Endothelial cell of umbilical vein (primary cell): ENCODE measurements around the gene PERM1. TPM values are rescaled to one million over a fixed set of nuclear protein-coding genes. Genes with fewer than 3 reads are reported as not detected.
A peak's percentile ranks its signal among the peaks of the same experiment; 100 is the strongest.
"Not testable (repeated sequence)": the region's sequence is repeated elsewhere in the genome, so short reads cannot be mapped to it uniquely, and the experiment has no call there.

Experiments
- BruUV-seq: library from RNA; stranded (reverse); fragments of 400-500 nt; replicated peaks from 2 replicates; lab custom pipeline; 2021; lab: Mats Ljungman, UMichigan
- CTCF ChIA-PET: fragments of 300-600, 350-600 bp; sonication (Branson Sonifier 250); formaldehyde crosslinking; loops from one replicate; lab custom pipeline; 2021; ENCODE audit warnings: antibody characterized with exemption, inconsistent platforms; lab: Charles Lee
- POLR2A ChIA-PET: fragments of 300-600, 350-600 bp; sonication (Branson Sonifier 250); formaldehyde crosslinking; loops from one replicate; lab custom pipeline; 2021; ENCODE audit warnings: antibody characterized with exemption, inconsistent platforms; lab: Charles Lee
- DNase-seq: peaks from one replicate; pipeline ENCODE4 v3.0.0-alpha.2; 2011; ENCODE audit warnings: low read depth, low spot score
- FAIRE-seq: peaks from 2 replicates; lab custom pipeline; 2011; peaks lifted over from hg19 to GRCh38; lab: Jason Lieb, UNC
- H2AFZ ChIP-seq: 2 replicates; pipeline ENCODE4 v1.6.0; 2012; ENCODE audit warnings: low read depth, low read length, control low read depth, inconsistent platforms
- H3K27ac ChIP-seq: 2 replicates; pipeline ENCODE4 v1.5.1; 2011; ENCODE audit warnings: low read depth, mild to moderate bottlenecking, control low read depth, low read length, moderate library complexity; ENCODE audit not compliant: insufficient read depth
- H3K27me3 ChIP-seq, 2 experiments: 2 replicates each; pipeline versions ENCODE4 v1.6.0 to v1.6.1; 2011; ENCODE audit warnings: low read length in 2 of 2, mixed read lengths in 1 of 2; ENCODE audit not compliant: control insufficient read depth in 2 of 2, insufficient read depth in 2 of 2
- H3K36me3 ChIP-seq, 2 experiments: 2 replicates in 1 of 2; 3 replicates in 1 of 2; pipeline ENCODE4 v1.5.1; 2011; ENCODE audit warnings: low read length in 2 of 2, mild to moderate bottlenecking in 1 of 2, moderate library complexity in 1 of 2; ENCODE audit not compliant: control insufficient read depth in 2 of 2, insufficient read depth in 2 of 2; ENCODE audit errors: extremely low read depth in 1 of 2
- H3K4me1 ChIP-seq: 3 replicates; pipeline ENCODE4 v1.5.1; 2011; ENCODE audit warnings: mild to moderate bottlenecking, low read length; ENCODE audit not compliant: control insufficient read depth, insufficient read depth; ENCODE audit errors: extremely low read depth
- H3K4me2 ChIP-seq: 2 replicates; pipeline ENCODE4 v1.6.1; 2011; ENCODE audit warnings: low read length, control low read depth, mixed read lengths; ENCODE audit not compliant: insufficient read depth
- H3K4me3 ChIP-seq, 3 experiments: fragments of 200-600 bp in 1 of 3; sonication (generic), shearing (Covaris generic) in 1 of 3; replicated peaks in 1 of 3; 2 replicates each; pipeline ENCODE4 v1.5.1; 2011 to 2016; ENCODE audit warnings: control low read depth in 3 of 3, low read length in 3 of 3, mild to moderate bottlenecking in 2 of 3, inconsistent platforms in 1 of 3, low read depth in 1 of 3, moderate library complexity in 1 of 3; ENCODE audit not compliant: insufficient read depth in 1 of 3
- H3K79me2 ChIP-seq: 2 replicates; pipeline ENCODE4 v1.6.0; 2012; ENCODE audit warnings: low read length, inconsistent platforms; ENCODE audit not compliant: control insufficient read depth, insufficient read depth
- H3K9ac ChIP-seq: replicated peaks from 2 replicates; pipeline ENCODE3; 2011; ENCODE audit warnings: low read length, control low read depth; ENCODE audit not compliant: insufficient read depth; ENCODE audit errors: extremely low read depth
- H3K9me1 ChIP-seq: replicated peaks from 3 replicates; pipeline ENCODE4 v1.6.0; 2011; ENCODE audit warnings: mild to moderate bottlenecking, low read length; ENCODE audit not compliant: control insufficient read depth, insufficient read depth; ENCODE audit errors: extremely low read depth
- H3K9me3 ChIP-seq: replicated peaks from 2 replicates; pipeline ENCODE4 v1.5.1; 2012; ENCODE audit warnings: low read length, inconsistent platforms; ENCODE audit not compliant: control insufficient read depth, insufficient read depth
- H4K20me1 ChIP-seq: replicated peaks from 2 replicates; pipeline ENCODE3; 2011; ENCODE audit warnings: mild to moderate bottlenecking, low read length; ENCODE audit not compliant: control insufficient read depth, insufficient read depth; ENCODE audit errors: extremely low read depth
- EZH2 ChIP-seq: IDR thresholded peaks from 2 replicates; pipeline ENCODE4 v1.6.1; 2012; ENCODE audit warnings: borderline replicate concordance, low read depth, mild to moderate bottlenecking, moderate library complexity, low read length, inconsistent platforms; ENCODE audit not compliant: severe bottlenecking
- FOS ChIP-seq: IDR thresholded peaks from 2 replicates; pipeline ENCODE4 v1.6.1; 2011; ENCODE audit warnings: mild to moderate bottlenecking, low read length, moderate library complexity, borderline replicate concordance; ENCODE audit not compliant: insufficient read depth
- GATA2 ChIP-seq: IDR thresholded peaks from 2 replicates; pipeline ENCODE4 v1.7.0; 2011; ENCODE audit warnings: low read depth, mild to moderate bottlenecking, moderate library complexity, mixed read lengths, low read length; ENCODE audit not compliant: insufficient read length, insufficient read depth
- JUN ChIP-seq: IDR thresholded peaks from 2 replicates; pipeline ENCODE4 v1.6.1; 2011; ENCODE audit warnings: borderline replicate concordance, low read depth; ENCODE audit not compliant: insufficient read length, insufficient read depth
- MYC ChIP-seq: IDR thresholded peaks from one replicate; pipeline ENCODE4 v1.6.1; 2011; ENCODE audit warnings: mild to moderate bottlenecking, low read depth, low read length
- POLR2A ChIP-seq: IDR thresholded peaks from 2 replicates; pipeline ENCODE4 v1.6.1; 2012; ENCODE audit warnings: low read depth, mild to moderate bottlenecking, control low read depth, low read length
- POLR2AphosphoS5 ChIP-seq: IDR thresholded peaks from 2 replicates; pipeline ENCODE4 v1.6.1; 2012; ENCODE audit warnings: low read depth, mild to moderate bottlenecking, control low read depth, low read length, moderate library complexity; ENCODE audit not compliant: insufficient read depth
- dilution Hi-C: fragments of 300-500 bp; cut with MboI; formaldehyde crosslinking; loops from one replicate; pipeline ENCODE4 v1.15.0; 2019; ENCODE audit warnings: low sequenced_read_pairs; ENCODE audit not compliant: extremely low pct_ligation_motif_present
- intact Hi-C: fragments of 100-400 bp; cut with micrococcal nuclease; formaldehyde crosslinking; loops from one replicate; pipeline ENCODE4 v1.10.0; 2022
- polyA plus RNA-seq, 4 experiments: library from polyadenylated mRNA; depleted of rRNA in 3 of 4; stranded (reverse) in 3 of 4; unstranded in 1 of 4; fragments of >200 nt; gene quantifications; 2 replicates each; pipeline versions ENCODE4 v1.2.1 to v1.2.3, GENCODE V29; 2011 to 2012; ENCODE audit warnings: missing spikeins in 1 of 4
- total RNA-seq: library from RNA; stranded (reverse); gene quantifications from 2 replicates; pipeline ENCODE4 v1.2.3, GENCODE V29; 2021
- TF ChIP-seq, protein P1 (sequence below), 2 donors: IDR thresholded peaks; 1 replicate in 1 of 2; 2 replicates in 1 of 2; pipeline ENCODE4 v1.5.1; 2011; ENCODE audit warnings: low read length in 2 of 2, mild to moderate bottlenecking in 2 of 2, moderate library complexity in 2 of 2, control low read depth in 1 of 2, inconsistent platforms in 1 of 2, low read depth in 1 of 2; ENCODE audit not compliant: insufficient read depth in 1 of 2; ENCODE audit errors: extremely low read depth in 1 of 2
- TF ChIP-seq, protein P2 (sequence below): IDR thresholded peaks from 2 replicates; pipeline ENCODE4 v1.6.1; 2011; ENCODE audit not compliant: insufficient read depth, insufficient read length

PERM1 gene
- total and polyA plus RNA-seq, 2 donors (not counting 3 experiments of a cell fraction or from before 2014, with no cell fraction given): not detected

DNA sequence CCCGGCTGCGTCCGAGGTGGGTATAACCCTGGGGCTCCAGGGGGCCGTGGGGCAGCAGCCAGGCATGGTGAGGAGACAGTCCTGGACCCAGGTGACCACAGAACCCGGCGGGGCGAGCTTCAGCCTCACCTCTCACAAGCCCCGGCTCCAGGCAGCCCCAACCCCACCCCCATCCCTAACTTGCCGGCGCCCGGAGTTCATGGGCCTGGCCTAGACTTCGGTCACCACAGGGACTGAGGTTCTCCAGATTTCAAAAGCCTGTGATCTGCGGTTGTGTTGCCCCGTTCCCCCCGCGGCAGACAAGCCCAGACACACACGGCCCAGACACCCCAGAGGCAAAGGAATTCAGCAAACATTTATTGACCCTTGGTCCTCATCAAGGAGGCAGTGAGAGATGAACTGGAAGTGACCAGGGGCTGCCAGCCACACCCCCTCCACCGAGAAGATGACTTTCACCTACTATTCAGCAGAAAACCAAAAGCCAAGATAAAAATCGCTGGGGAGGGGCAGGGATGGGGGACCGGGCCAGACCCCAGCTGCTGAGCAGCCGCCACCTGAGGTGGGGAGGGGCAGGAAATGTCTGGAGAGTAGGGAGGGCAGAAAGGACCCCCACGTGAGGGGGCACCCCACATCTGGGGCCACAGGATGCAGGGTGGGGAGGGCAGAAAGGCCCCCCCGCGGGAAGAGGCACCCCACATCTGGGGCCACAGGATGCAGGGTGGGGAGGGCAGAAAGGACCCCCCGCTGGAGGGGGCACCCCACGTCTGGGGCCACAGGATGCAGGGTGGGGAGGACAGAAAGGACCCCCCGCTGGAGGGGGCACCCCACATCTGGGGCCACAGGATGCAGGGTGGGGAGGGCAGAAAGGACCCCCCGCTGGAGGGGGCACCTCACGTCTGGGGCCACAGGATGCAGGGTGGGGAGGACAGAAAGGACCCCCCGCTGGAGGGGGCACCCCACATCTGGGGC, 14.1 kb upstream of the PERM1 start:
- ChIA-PET POLR2A (no interaction called here), CTCF (interaction anchor here (1.8 to 3.9 kb wide), 2 partner anchors 11 to 12 kb away, joined by 13 to 25 read pairs; no protein-coding TSS in a partner anchor)
- Histone ChIP-seq H4K20me1 (no peaks in the 10 kb centered on the region), H3K27me3 (peaks cover 0 to 19% of the 10 kb centered on the region in 2 experiments), H3K4me2 (no peak overlapping the region), H3K9me3 (no peaks in the 10 kb centered on the region), H3K4me1 (peaks cover 7% of the 10 kb centered on the region), H3K4me3 (no peak overlapping the region), H3K9ac (no peak overlapping the region), H3K36me3 (no peaks in the 10 kb centered on the region), H3K27ac (no peak overlapping the region), H2AFZ (no peak overlapping the region), H3K79me2 (no peaks in the 10 kb centered on the region), H3K9me1 (no peaks in the 10 kb centered on the region)
- FAIRE-seq (peak; percentile 12), DNase-seq (no peak)
- TF ChIP-seq POLR2AphosphoS5: no peak
- TF ChIP-seq, protein P1, sequence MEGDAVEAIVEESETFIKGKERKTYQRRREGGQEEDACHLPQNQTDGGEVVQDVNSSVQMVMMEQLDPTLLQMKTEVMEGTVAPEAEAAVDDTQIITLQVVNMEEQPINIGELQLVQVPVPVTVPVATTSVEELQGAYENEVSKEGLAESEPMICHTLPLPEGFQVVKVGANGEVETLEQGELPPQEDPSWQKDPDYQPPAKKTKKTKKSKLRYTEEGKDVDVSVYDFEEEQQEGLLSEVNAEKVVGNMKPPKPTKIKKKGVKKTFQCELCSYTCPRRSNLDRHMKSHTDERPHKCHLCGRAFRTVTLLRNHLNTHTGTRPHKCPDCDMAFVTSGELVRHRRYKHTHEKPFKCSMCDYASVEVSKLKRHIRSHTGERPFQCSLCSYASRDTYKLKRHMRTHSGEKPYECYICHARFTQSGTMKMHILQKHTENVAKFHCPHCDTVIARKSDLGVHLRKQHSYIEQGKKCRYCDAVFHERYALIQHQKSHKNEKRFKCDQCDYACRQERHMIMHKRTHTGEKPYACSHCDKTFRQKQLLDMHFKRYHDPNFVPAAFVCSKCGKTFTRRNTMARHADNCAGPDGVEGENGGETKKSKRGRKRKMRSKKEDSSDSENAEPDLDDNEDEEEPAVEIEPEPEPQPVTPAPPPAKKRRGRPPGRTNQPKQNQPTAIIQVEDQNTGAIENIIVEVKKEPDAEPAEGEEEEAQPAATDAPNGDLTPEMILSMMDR (IDR thresholded peaks at IDR 0.05; ENCODE audit: extremely low read depth in 1 of 2, insufficient read depth in 1 of 2, low read depth in 1 of 2, low read length in 2 of 2): no peak
- no peak for TF ChIP-seq GATA2
- no peak for TF ChIP-seq MYC
- TF ChIP-seq, protein P2, sequence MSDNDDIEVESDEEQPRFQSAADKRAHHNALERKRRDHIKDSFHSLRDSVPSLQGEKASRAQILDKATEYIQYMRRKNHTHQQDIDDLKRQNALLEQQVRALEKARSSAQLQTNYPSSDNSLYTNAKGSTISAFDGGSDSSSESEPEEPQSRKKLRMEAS: no peak
- TF ChIP-seq JUN: no peak
- TF ChIP-seq POLR2A: no peak
- TF ChIP-seq EZH2: no peak
- TF ChIP-seq FOS: no peak
- intact Hi-C loops (no loop called here), dilution Hi-C loops (no loop called here)
- BruUV-seq: no TSS peak

DNA sequence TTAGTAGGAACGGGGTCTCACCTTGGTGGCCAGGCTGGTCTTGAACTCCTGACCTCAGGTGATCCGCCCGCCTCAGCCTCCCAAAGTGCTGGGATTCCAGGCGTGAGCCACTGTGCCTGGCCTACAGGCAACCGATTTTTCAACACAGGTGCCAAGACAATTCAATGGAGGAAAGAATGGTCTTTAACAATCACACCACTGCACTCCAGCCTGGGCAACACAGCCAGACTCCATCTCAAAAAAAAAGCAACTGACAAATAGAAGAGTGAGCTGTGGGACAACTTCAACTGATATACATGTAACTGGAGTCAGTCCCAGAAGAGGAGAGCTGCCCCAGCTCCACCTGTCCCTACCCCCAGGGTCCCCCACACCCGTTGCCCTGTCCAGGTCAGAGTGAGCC, 12.7 kb upstream of the PERM1 start:
- BruUV-seq, intact Hi-C loops: not testable (repeated sequence)

More for the DNA sequence above, 12.7 kb upstream of the PERM1 start:
- H3K27me3 ChIP-seq: peaks cover 0 to 18% of the 10 kb centered on the region in 2 experiments
- H3K4me1 ChIP-seq, H3K4me3 ChIP-seq, H3K79me2 ChIP-seq, dilution Hi-C loops, FAIRE-seq, H3K4me2 ChIP-seq, H2AFZ ChIP-seq, H3K36me3 ChIP-seq, H3K9ac ChIP-seq, H3K27ac ChIP-seq, H3K9me1 ChIP-seq, H3K9me3 ChIP-seq, DNase-seq, POLR2A ChIA-PET, H4K20me1 ChIP-seq: not testable (repeated sequence)
- CTCF ChIA-PET: interaction anchor here (3.9 kb wide), 1 partner anchor 11 kb away, joined by 25 read pairs; no protein-coding TSS in a partner anchor
